Esophagus squamous epithelium (tissue), 5 donors: ENCODE results near the gene ZSCAN4. TPM values are rescaled to one million over a fixed set of nuclear protein-coding genes. Genes with fewer than 3 reads are reported as not detected.
A peak's percentile ranks its signal among the peaks of the same experiment; 100 is the strongest.

Source experiments
- DNase-seq: peaks from one replicate; lab custom pipeline; 2025; lab: John Stamatoyannopoulos, UW
- H3K27ac ChIP-seq, 4 donors: fragments of 200-600 bp; sonication (generic); one replicate each; pipeline ENCODE4 v1.5.1; 2016 to 2019; ENCODE audit warnings: mild to moderate bottlenecking in 1 of 4
- H3K27me3 ChIP-seq, 4 donors: fragments of 200-600 bp; sonication (generic); 1 replicate in 3 of 4; 2 replicates in 1 of 4; pipeline versions ENCODE4 v1.5.1 to v1.6.0; 2017 to 2021; ENCODE audit warnings: antibody characterized with exemption in 1 of 4
- H3K36me3 ChIP-seq, 3 donors: fragments of 200-600 bp; sonication (generic); one replicate each; pipeline ENCODE4 v1.5.1; 2016 to 2019
- H3K4me1 ChIP-seq, 3 donors: fragments of 200-600 bp; sonication (generic); one replicate each; pipeline ENCODE4 v1.5.1; 2017 to 2019
- H3K4me3 ChIP-seq, 4 donors: fragments of 200-600 bp; sonication (generic); 1 replicate in 3 of 4; 2 replicates in 1 of 4; pipeline ENCODE4 v1.5.1; 2016 to 2019; ENCODE audit warnings: mild to moderate bottlenecking in 2 of 4, moderate library complexity in 1 of 4
- H3K9me3 ChIP-seq, 3 donors: fragments of 200-600 bp; sonication (generic); one replicate each; pipeline ENCODE4 v1.5.1; 2016 to 2019
- POLR2A ChIP-seq, 4 donors: fragments of 450-650 bp; IDR thresholded peaks; one replicate each; pipeline ENCODE4 v1.6.1; 2017; ENCODE audit warnings: antibody characterized with exemption in 4 of 4, mild to moderate bottlenecking in 4 of 4, moderate library complexity in 3 of 4
- WGBS, 2 donors: methylation state at CpG; one replicate each; pipeline ENCODE4 v1.1.5; 2018; 5-methylcytosine and 5-hydroxymethylcytosine counted together
- intact Hi-C: fragments of 100-400 bp; cut with DNase I; formaldehyde crosslinking; loops from one replicate; pipeline ENCODE4 v1.15.0; 2022
- total RNA-seq, 4 donors: library from RNA; depleted of rRNA; stranded (reverse); fragments of >200 nt; gene quantifications; one replicate each; pipeline ENCODE4 v1.1.0, GENCODE V29; 2016
- TF ChIP-seq, protein P1 (sequence below), 6 experiments: fragments of 450-650 bp in 4 of 6; fragments of 200-600 bp in 2 of 6; sonication (generic) in 2 of 6; IDR thresholded peaks; one replicate each; pipeline ENCODE4 v1.5.1; 2016 to 2019; ENCODE audit warnings: antibody characterized with exemption in 6 of 6, mild to moderate bottlenecking in 4 of 6, moderate library complexity in 4 of 6
- donor health status: DM: yes; HTN: yes; CAD: no.

ZSCAN4 gene
- total RNA-seq, 4 donors from 2014 or later, result not detected

DNA sequence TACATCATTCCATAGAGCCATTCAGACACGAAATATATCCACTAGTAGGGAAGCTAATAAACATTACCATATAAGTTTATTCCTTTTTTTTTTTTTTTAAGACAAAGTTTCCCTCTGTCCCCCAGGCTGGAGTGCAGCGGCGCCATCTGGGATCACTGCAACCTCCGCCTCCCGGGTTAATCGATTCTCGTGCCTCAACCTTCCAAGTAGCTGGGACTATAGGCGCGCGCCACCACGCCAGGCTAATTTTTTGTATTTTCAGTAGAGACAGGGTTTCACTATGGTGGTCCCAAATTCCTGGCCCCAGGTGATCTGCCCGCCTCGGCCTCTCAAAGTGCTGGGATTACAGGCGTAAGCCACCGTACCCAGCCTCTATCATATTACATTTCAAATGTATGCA lies 40.9 kb downstream of the ZSCAN4 start:
- Histone ChIP-seq H3K27me3 (no peaks in the 10 kb centered on the region), H3K4me3 (peak overlapping the region in 3 of 4 donors; percentile 52 to 72 (median 52)), H3K9me3 (peaks cover 0 to 97% (median 52%) of the 10 kb centered on the region in 3 donors), H3K36me3 (peaks cover 0 to 20% (median 0%) of the 10 kb centered on the region in 3 donors), H3K4me1 (peaks cover 0 to 7% (median 0%) of the 10 kb centered on the region in 3 donors), H3K27ac (peak overlapping the region in 2 of 4 donors; percentile 81 to 90)
- no peak for DNase-seq
- TF ChIP-seq POLR2A (IDR thresholded peaks at IDR 0.05), result no peak
- TF ChIP-seq, protein P1, sequence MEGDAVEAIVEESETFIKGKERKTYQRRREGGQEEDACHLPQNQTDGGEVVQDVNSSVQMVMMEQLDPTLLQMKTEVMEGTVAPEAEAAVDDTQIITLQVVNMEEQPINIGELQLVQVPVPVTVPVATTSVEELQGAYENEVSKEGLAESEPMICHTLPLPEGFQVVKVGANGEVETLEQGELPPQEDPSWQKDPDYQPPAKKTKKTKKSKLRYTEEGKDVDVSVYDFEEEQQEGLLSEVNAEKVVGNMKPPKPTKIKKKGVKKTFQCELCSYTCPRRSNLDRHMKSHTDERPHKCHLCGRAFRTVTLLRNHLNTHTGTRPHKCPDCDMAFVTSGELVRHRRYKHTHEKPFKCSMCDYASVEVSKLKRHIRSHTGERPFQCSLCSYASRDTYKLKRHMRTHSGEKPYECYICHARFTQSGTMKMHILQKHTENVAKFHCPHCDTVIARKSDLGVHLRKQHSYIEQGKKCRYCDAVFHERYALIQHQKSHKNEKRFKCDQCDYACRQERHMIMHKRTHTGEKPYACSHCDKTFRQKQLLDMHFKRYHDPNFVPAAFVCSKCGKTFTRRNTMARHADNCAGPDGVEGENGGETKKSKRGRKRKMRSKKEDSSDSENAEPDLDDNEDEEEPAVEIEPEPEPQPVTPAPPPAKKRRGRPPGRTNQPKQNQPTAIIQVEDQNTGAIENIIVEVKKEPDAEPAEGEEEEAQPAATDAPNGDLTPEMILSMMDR (IDR thresholded peaks at IDR 0.05), result no peak
- WGBS, 2 donors, result 44 to 80% methylated on average over 11 to 15 of the region's 15 CpGs
- intact Hi-C loops, result no loop called here

DNA sequence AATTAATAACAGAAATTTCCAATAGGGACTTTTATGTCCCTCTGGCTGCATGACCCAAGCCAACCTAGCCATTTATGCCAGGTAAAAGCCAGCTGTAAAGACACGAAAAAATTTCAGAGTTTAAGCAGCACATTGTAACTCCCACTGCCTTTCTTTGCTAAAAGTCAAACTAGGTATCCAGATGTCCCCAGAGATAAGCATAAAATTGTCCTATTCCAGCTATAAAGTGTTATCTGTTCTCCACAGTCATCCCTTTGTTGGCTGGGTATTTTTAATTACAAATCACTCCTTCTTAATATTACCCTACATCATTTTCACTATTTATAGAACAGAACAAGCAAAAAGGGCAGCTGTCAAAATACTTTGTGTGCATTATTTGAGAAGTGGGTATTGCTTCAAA lies 43.5 kb downstream of the ZSCAN4 start:
- DNase-seq, result no peak
- peaks cover 0 to 23% (median 0%) of the 10 kb centered on the region in 3 donors for H3K36me3 ChIP-seq
- H3K4me1 ChIP-seq, result peaks cover 0 to 7% (median 0%) of the 10 kb centered on the region in 3 donors
- no peak for TF ChIP-seq POLR2A (IDR thresholded peaks at IDR 0.05)
- TF ChIP-seq, protein P1 (IDR thresholded peaks at IDR 0.05), result no peak
- 58 to 62% methylated on average over 1 of the region's 1 CpG for WGBS, 2 donors
- H3K27ac ChIP-seq, result no peak overlapping the region
- intact Hi-C loops, result no loop called here
- H3K9me3 ChIP-seq, result peaks cover 0 to 94% (median 38%) of the 10 kb centered on the region in 3 donors
- H3K27me3 ChIP-seq, result no peaks in the 10 kb centered on the region
- no peak overlapping the region for H3K4me3 ChIP-seq

DNA sequence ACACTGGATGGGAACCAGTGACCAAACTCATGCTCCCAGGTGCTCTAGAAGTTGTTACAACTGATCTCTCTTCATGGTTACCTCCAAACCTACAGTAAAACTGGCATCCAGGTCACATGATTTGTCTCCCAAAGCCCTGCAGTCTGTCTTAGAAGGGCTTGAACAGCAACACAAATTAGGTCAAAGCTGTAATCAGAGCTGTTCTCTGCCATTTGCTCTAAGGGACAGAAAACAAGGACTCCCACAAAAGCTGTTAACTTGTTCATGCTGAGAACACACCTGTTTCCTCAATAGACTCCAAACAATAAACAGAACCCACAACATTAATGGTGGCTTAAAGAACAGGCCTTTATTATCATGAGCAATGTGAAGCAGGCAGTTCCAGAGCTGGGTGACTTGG lies 50.7 kb downstream of the ZSCAN4 start:
- TF ChIP-seq POLR2A (IDR thresholded peaks at IDR 0.05), result no peak
- TF ChIP-seq, protein P1 (IDR thresholded peaks at IDR 0.05), result no peak
- H3K27ac ChIP-seq, result no peak overlapping the region
- H3K4me3 ChIP-seq, result no peak overlapping the region
- no peaks in the 10 kb centered on the region for H3K4me1 ChIP-seq
- H3K36me3 ChIP-seq, result peaks cover 14 to 64% (median 19%) of the 10 kb centered on the region in 3 donors
- intact Hi-C loops, result no loop called here
- H3K27me3 ChIP-seq, result no peaks in the 10 kb centered on the region
- no peak for DNase-seq
- H3K9me3 ChIP-seq, result peaks cover 0 to 95% (median 56%) of the 10 kb centered on the region in 3 donors

DNA sequence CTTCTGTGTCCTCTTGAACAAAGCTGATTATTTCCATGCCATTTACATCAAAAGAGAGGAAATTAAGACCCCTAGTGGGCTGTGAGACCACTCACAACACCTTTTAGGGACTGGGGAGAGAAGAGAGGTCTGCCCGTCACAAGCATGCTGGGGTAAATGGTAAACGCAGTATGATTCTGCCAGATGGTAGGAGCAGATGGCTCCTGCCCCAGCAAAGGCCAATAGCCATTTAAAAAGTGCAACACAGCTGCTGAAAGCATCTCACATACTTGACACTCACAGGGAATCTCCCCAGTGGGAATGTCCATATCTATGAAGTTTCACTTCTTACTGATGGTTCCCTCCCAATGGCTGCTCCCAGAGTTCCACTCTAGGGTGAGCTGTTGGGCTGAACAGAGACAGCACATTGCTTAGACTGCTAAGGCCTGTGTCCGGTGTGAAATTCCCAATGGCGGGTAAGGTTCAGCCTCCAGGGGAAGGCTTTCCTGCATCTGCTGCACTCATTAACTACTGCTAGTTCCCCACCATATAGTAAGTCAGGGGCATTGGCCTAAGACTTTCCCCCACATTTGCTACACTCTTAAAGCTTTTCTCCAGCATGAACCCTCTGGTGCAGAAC lies 51.3 kb downstream of the ZSCAN4 start:
- Histone ChIP-seq H3K9me3 (peaks cover 0 to 95% (median 53%) of the 10 kb centered on the region in 3 donors), H3K27me3 (no peaks in the 10 kb centered on the region), H3K4me3 (no peak overlapping the region), H3K36me3 (peaks cover 14 to 58% (median 19%) of the 10 kb centered on the region in 3 donors), H3K27ac (no peak overlapping the region), H3K4me1 (no peaks in the 10 kb centered on the region)
- intact Hi-C loops, result no loop called here
- TF ChIP-seq POLR2A (IDR thresholded peaks at IDR 0.05), result no peak
- TF ChIP-seq, protein P1 (IDR thresholded peaks at IDR 0.05), result no peak
- DNase-seq, result no peak
- 88 to 95% methylated on average over 3 to 4 of the region's 4 CpGs for WGBS, 2 donors

DNA sequence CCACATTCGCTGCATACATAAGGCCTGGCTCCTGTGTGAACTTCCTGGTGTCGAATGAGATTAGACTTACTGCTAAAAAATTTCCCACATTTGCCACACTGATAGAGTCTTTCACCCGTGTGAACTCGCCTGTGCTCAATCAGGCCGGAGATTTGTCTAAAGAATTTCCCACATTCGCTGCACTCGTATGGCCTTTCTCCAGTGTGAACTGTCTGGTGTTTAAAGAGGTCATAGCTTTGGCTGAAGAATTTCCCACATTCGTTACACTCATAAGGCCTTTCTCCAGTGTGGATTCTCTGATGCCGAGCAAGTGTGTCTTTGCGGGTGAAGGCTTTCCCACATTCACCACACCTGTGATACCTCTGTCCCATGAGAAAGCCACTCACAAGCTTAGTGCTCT lies 52.1 kb downstream of the ZSCAN4 start:
- 87 to 97% methylated on average over 10 of the region's 10 CpGs for WGBS, 2 donors
- Histone ChIP-seq H3K27me3 (no peaks in the 10 kb centered on the region), H3K36me3 (peaks cover 14 to 52% (median 19%) of the 10 kb centered on the region in 3 donors), H3K4me1 (no peaks in the 10 kb centered on the region), H3K27ac (no peak overlapping the region), H3K4me3 (no peak overlapping the region), H3K9me3 (peaks cover 0 to 97% (median 57%) of the 10 kb centered on the region in 3 donors)
- no peak for DNase-seq
- TF ChIP-seq, protein P1 (IDR thresholded peaks at IDR 0.05), result no peak
- TF ChIP-seq POLR2A (IDR thresholded peaks at IDR 0.05), result no peak
- intact Hi-C loops, result no loop called here
